Activated naive CD4-positive, alpha-beta T cell (primary cell): ENCODE data around the gene TRAF7.

Experiments used
- DNase-seq, 4 experiments: peaks; one replicate each; lab custom pipeline; 2025; lab: John Stamatoyannopoulos, UW

TRAF7 gene

GRCh38 chr16:2183671-2184070 lies 28.1 kb downstream of the TRAF7 start:
- no peak for DNase-seq

DNA sequence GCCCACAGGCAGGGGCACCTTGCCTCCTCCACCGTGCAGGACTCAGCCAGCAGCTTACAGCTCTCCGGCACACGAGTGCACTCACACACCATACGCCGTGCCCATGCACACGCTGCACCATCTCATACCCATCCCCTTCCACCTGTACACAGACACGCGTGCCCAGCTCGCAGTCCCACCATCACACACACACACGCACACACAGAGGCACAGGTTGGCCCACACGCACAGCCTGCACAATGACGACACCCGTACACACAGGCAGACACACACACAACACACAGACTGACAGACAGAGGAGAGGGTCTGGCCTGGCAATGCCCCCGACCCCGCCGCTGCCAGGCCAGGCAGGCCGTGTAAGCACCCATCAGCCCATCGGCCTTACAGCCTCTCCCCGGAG lies 28.8 kb downstream of the TRAF7 start:
- no peak for DNase-seq

DNA sequence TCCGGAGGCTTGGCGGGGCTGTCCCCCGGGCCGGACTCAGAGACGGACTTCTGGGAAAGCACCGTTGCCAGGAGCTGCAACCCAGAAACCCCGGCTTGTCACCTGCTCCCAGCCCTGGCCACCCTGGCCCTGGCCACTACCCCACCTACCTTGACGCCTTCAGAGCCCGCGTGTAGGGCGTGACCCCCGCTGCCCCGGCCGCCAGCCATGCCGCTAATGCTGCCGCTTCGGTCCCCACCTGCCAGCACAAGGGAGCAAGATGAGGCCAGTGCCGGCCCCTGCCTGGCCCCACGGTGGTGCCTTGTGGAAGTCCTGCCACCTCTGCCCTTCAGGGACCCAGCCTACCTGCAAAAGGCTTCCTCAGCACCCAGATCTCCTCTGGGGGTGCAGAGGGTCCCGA lies 29.4 kb downstream of the TRAF7 start:
- DNase-seq, result no peak

DNA sequence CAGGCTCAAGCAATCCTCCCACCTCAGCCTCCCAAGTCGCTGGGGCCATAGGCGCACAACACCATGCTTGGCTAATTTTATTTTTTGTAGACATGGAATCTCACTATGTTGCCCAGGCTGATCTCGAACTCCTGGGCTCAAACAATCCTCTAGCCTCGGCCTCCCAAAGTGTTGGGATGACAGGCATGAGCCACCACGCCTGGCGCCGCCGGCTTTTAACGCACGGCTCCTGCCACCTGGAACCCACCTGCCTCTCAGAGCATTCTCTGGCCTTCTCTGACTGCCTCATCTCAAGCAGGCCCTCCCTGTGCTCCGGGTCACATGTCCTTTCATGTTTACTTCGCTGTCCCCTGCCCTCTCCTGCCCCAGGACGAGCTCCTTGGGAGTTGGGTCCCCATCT lies 30.5 kb downstream of the TRAF7 start:
- DNase-seq, result no peak

DNA sequence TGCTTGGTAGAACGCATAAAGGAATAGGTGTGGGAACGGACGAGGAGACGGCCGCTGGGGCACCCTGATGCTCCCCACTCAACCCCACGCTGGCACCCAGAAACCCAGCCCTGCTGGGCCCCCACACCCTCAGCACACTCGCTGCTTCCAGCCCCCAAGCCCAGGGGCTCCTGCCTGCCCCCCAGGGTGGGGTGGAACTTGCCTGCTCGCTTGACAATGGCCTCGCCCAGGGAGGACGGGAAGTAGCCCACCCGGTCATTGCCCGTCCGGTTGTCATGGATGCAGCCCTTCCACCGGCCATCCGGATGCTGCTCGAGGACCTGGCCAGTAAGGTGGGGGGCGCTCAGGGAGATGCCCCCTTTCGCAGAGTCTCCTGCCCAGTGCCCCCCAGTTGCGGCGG lies 30.9 kb downstream of the TRAF7 start:
- DNase-seq, result no peak

DNA sequence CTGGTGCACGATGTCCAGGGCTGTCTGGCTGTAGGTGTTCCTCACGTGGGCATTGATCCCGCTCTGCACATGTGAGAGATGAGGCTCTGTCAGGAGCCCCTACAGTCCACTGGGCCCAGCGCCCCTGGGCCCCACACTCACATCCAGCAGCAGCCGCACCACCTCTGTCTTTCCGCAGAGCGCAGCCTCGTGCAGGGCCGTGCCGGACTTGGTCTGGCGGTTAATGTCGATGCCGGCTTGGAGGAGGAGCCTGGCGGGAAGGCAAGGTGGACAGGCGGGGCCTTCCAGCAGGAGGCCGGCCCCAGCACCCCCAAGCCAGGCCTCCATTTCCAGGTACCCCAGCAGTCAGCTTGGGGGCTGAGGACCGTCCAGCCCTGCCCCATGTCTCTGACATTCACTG lies 31.6 kb downstream of the TRAF7 start:
- DNase-seq, result no peak

GRCh38 chr16:2188395-2188794 lies 32.8 kb downstream of the TRAF7 start:
- no peak for DNase-seq

GRCh38 chr16:2189252-2189893 lies 33.8 kb downstream of the TRAF7 start:
- no peak for DNase-seq

DNA sequence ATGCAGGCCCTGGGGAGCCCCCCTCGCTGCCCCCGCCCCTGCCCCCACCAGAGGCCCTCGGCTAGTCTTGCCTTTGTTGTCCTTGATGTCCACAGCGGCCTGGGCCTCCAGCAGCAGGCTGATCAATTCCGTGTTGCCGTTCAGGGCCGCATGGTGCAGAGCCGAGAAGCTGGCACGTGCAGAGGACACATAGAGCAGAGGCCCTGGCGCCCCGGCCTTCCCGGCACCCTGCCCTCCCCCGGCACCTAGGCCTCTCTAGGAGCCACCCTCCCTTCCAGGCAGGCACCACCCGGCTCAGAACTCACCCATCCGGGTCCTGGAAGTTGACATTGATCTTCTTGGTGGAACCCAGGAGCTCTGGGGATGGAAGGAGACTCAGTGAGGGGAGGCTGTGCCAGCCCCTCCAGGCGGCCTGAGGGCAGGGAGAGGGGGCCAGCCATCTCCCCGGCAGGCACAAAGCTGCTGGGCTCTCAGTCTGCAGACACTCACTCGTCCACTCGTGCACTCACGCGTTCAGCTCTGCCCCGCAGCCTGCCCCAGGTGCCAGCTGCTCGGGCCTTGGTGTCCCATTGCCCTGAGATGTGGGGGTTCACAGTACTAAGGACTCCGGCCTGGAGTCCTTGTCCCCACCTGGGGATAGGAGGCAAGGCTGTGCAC lies 34.5 kb downstream of the TRAF7 start:
- no peak for DNase-seq

GRCh38 chr16:2190659-2191445 lies 35.3 kb downstream of the TRAF7 start:
- DNase-seq, result no peak

DNA sequence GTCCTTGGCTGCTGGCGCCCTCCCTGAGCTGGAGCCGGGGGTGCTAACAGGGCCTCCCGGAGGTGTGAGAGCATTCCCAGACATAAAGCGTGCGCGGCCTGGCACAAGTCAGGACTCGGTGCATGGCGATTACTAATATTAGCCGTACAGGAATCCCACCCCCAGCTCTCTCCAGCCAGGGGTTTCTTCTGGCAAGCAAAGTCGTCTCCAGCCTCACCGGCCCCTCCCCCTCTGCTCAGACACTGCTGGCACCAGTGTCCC lies 35.8 kb downstream of the TRAF7 start:
- DNase-seq, result no peak

- no peak for DNase-seq
Measured at GRCh38 chr16:2194166-2194834, 38.7 kb downstream of the TRAF7 start.

GRCh38 chr16:2194852-2195321 lies 39.3 kb downstream of the TRAF7 start:
- DNase-seq, result peak in 1 of 4 experiments; percentile 23

GRCh38 chr16:2195322-2196161 lies 40.0 kb downstream of the TRAF7 start:
- DNase-seq, result no peak

DNA sequence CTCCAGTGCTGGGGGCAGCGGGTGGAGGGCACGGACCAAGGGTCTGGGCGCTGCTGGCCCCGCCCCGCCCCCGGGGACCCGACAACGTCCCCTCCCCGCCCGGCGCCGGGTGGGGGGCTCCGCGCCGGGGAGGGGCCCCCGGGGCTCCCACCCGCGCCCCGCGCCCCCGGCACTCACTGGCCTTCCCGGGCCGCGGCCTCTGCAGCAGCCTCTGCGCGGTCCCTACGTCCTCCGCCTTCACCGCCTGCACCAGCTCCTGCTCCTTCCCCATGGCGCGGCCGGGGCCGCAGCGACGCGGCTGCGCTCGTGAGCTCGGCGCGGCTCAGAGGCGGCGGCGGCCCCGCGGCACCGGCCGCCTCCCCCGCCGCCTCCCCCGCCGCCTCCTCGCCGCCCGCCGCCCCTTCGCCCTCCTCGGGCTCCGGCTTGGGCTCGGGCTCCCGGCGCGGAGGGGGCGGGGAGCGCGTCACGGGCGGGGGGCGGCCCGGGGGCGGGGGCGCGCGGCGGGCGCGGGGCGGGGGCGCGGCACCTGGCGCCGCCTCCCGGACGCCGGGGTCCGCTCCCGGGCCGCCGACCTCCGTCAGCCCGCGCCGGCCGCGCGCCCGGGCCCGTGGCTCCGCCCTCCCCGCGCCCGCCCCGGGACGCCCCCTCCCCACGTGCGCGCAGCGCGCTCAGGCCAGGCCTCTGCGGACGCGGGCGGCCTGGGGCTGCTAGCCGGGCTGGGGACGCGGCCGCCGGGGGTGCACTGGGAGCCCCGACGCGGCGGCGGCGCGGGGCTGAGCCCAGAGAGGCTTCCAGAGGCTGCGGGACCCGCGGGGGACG lies 40.8 kb downstream of the TRAF7 start, which contains the start of gene CASKIN1:
TSS of gene CASKIN1 (minus strand) at position 444 of the 819 bp plus-strand sequence. CDS start at position 271, 173 bp downstream.
- no peak for DNase-seq

GRCh38 chr16:2196981-2197511 lies 41.5 kb downstream of the TRAF7 start:
- DNase-seq, result no peak

- DNase-seq, result no peak
Measured at GRCh38 chr16:2197765-2198164, 42.2 kb downstream of the TRAF7 start.

DNA sequence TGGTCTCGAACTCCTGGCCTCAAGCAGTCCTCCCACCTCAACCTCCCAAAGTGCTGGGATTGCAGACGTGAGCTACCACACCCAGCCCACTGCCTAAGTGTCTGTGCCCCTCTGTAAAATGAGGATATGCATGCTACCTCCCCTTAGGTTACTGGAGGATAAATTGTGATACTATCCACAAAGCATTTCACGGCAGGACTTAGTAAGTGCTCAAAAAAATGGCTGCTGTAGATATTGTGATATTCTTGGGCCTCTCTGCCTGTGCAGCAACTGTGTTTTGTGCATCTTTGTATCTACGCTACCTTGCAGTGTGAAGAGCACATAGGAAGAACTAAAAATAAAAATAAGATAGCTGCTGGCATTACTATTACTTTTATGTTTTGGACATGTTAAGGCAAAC lies 42.7 kb downstream of the TRAF7 start:
- no peak for DNase-seq

DNA sequence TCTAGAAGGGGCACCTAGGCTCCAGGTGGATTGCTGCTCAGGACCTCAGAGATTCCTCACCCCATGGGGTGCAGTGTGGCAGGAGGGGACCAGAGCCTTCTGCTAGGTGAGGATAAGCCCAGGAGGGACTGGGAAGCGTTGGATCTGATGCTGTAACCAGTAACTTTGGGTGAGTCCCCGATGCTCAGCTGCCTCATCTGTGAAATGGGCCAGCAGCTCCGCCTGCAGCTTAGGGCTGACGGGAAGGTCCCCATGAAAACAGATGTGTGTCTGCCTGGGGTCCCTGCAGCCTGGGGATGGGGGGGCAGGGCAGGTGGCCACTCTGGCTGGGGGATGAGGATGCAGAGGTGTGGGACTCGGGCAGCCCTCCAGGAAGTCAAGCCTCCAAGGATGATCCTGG lies 43.5 kb downstream of the TRAF7 start:
- no peak for DNase-seq

DNA sequence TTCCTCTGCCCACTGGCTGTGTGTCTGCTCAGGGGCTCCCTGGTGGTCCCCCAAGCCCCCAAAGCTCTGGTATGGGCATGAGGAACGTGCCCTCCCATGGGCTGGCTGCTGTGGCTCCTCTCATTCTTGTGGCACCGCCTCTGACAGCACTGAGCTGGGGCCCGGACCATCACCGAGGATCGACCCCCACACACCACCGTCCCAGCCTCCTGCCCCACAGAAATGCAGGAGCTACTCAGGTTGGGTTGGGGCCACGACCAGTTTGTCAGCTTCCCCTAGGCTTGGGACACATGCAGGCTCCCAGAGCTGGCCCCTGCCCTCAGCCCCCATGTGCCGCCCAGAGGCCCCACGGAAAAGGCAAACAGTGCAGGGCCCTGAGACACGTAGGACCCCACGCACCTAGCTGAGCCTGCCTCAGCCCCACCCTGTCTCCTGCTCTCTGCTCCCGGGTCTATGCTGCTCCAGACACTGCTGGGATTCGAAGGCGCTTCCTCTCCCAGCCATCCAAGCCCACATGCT lies 44.1 kb downstream of the TRAF7 start:
- no peak for DNase-seq
